ENCODE results near the gene LRBA. TPM values are rescaled to one million over a fixed set of nuclear protein-coding genes. Genes with fewer than 3 reads are reported as not detected.

LRBA gene
- total RNA-seq, 1 donor from 2014 or later, result 68.0 TPM

DNA sequence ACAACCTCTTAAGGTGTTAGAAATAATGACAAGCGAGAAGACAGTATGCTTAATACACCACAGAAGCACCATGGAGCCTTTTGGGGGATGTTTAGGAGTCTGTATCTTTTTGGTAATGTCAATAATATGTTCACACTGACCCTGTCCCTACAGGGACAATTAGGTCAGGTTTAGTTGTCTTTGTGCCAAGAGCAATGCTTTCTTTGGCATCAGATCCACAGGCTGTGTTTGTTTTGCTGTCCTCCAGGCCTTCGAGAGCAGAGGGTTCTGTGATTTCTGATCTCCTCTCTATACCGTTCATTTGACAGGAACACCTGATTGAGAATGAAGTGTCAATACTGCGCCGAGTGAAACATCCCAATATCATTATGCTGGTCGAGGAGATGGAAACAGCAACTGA, 783.1 kb downstream of the LRBA start:
- no peak overlapping the region for H3K4me3 ChIP-seq
- peaks cover 5% of the 10 kb centered on the region for H3K4me1 ChIP-seq
- H3K27me3 ChIP-seq, result no peaks in the 10 kb centered on the region
- H3K9me3 ChIP-seq, result no peaks in the 10 kb centered on the region
- intact Hi-C loops (cut with DNase I), result no loop called here
- H3K36me3 ChIP-seq, result no peaks in the 10 kb centered on the region
- no peak for DNase-seq (ENCODE audit: extremely low spot score in 2 of 2)
- no peak overlapping the region for H3K27ac ChIP-seq
- TF ChIP-seq POLR2AphosphoS5 (IDR thresholded peaks at IDR 0.05; ENCODE audit: insufficient read depth in 1 of 2, low read depth in 1 of 2) (no peak), POLR2A (IDR thresholded peaks at IDR 0.05) (no peak)
- TF ChIP-seq, protein P1, sequence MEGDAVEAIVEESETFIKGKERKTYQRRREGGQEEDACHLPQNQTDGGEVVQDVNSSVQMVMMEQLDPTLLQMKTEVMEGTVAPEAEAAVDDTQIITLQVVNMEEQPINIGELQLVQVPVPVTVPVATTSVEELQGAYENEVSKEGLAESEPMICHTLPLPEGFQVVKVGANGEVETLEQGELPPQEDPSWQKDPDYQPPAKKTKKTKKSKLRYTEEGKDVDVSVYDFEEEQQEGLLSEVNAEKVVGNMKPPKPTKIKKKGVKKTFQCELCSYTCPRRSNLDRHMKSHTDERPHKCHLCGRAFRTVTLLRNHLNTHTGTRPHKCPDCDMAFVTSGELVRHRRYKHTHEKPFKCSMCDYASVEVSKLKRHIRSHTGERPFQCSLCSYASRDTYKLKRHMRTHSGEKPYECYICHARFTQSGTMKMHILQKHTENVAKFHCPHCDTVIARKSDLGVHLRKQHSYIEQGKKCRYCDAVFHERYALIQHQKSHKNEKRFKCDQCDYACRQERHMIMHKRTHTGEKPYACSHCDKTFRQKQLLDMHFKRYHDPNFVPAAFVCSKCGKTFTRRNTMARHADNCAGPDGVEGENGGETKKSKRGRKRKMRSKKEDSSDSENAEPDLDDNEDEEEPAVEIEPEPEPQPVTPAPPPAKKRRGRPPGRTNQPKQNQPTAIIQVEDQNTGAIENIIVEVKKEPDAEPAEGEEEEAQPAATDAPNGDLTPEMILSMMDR (IDR thresholded peaks at IDR 0.05), result no peak

DNA sequence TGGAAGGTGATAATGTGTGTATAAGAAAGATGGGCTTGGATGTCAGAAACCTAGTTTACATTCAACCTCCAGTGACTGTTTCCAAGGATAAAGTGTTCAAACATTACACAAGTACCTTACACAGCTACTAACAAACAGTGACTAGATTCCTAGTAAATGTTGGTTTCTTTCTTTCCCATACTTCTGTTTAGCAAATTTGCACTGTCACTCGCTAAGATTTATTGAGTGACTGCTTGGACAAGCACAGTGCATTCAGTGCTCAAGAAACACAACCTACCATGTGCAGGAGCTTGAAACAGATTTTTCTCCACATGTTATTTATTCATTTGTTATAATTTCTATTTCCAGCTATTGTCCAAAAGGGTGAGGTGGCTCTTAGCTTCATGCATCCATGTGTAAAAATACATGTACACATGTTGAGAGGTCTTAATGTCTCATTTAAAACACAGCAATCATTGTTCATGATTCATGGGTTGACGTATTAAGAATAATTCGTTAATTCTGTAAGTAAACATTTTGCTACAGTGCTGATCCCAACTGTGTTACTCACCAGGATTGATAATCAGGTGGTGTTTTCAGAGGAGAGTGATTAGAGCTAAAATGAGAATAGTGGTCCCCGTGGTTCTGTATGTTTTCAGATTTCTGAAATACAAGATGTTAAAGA, 783.8 kb downstream of the LRBA start:
- Histone ChIP-seq H3K9me3 (no peaks in the 10 kb centered on the region), H3K27me3 (no peaks in the 10 kb centered on the region), H3K27ac (no peak overlapping the region), H3K36me3 (no peaks in the 10 kb centered on the region), H3K4me3 (no peak overlapping the region), H3K4me1 (no peaks in the 10 kb centered on the region)
- intact Hi-C loops (cut with DNase I), result no loop called here
- TF ChIP-seq, protein P1 (IDR thresholded peaks at IDR 0.05), result no peak
- TF ChIP-seq POLR2A (IDR thresholded peaks at IDR 0.05) (no peak), POLR2AphosphoS5 (IDR thresholded peaks at IDR 0.05; ENCODE audit: insufficient read depth in 1 of 2, low read depth in 1 of 2) (no peak)
- DNase-seq (ENCODE audit: extremely low spot score in 2 of 2), result no peak

GRCh38 chr4:150230561-150230960, 784.5 kb downstream of the LRBA start:
- intact Hi-C loops (cut with DNase I), result no loop called here
- no peak for TF ChIP-seq POLR2A (IDR thresholded peaks at IDR 0.05)
- no peak for TF ChIP-seq POLR2AphosphoS5 (IDR thresholded peaks at IDR 0.05; ENCODE audit: insufficient read depth in 1 of 2, low read depth in 1 of 2)
- TF ChIP-seq, protein P1 (IDR thresholded peaks at IDR 0.05), result no peak
- H3K27ac ChIP-seq, result no peak overlapping the region
- no peaks in the 10 kb centered on the region for H3K9me3 ChIP-seq
- no peaks in the 10 kb centered on the region for H3K36me3 ChIP-seq
- no peak overlapping the region for H3K4me3 ChIP-seq
- DNase-seq (ENCODE audit: extremely low spot score in 2 of 2), result no peak
- H3K27me3 ChIP-seq, result no peaks in the 10 kb centered on the region
- no peaks in the 10 kb centered on the region for H3K4me1 ChIP-seq

- intact Hi-C loops (cut with DNase I), result no loop called here
- Histone ChIP-seq H3K27ac (no peak overlapping the region), H3K36me3 (no peaks in the 10 kb centered on the region), H3K9me3 (no peaks in the 10 kb centered on the region), H3K4me1 (no peaks in the 10 kb centered on the region), H3K27me3 (no peaks in the 10 kb centered on the region), H3K4me3 (no peak overlapping the region)
- TF ChIP-seq POLR2AphosphoS5 (IDR thresholded peaks at IDR 0.05; ENCODE audit: insufficient read depth in 1 of 2, low read depth in 1 of 2), result no peak
- no peak for TF ChIP-seq POLR2A (IDR thresholded peaks at IDR 0.05)
- TF ChIP-seq, protein P1 (IDR thresholded peaks at IDR 0.05), result no peak
- no peak for DNase-seq (ENCODE audit: extremely low spot score in 2 of 2)
Observed at GRCh38 chr4:150229520-150229919, 785.6 kb downstream of the LRBA start.

GRCh38 chr4:150224896-150225591, 790.0 kb downstream of the LRBA start:
- Histone ChIP-seq H3K27me3 (no peaks in the 10 kb centered on the region), H3K27ac (no peak overlapping the region), H3K36me3 (no peaks in the 10 kb centered on the region), H3K4me1 (no peaks in the 10 kb centered on the region), H3K9me3 (no peaks in the 10 kb centered on the region), H3K4me3 (no peak overlapping the region)
- intact Hi-C loops (cut with DNase I), result no loop called here
- TF ChIP-seq, protein P1 (IDR thresholded peaks at IDR 0.05), result no peak
- no peak for TF ChIP-seq POLR2AphosphoS5 (IDR thresholded peaks at IDR 0.05; ENCODE audit: insufficient read depth in 1 of 2, low read depth in 1 of 2)
- no peak for TF ChIP-seq POLR2A (IDR thresholded peaks at IDR 0.05)
- no peak for DNase-seq (ENCODE audit: extremely low spot score in 2 of 2)
